ENCODE results near the gene IMMP1L.
"Not testable (repeated sequence)": the region's sequence is repeated elsewhere in the genome, so short reads cannot be mapped to it uniquely, and the experiment has no call there.

IMMP1L gene

GRCh38 chr11:31499576-31500178 lies 9.7 kb downstream of the IMMP1L start:
- TF ChIP-seq, protein P1, sequence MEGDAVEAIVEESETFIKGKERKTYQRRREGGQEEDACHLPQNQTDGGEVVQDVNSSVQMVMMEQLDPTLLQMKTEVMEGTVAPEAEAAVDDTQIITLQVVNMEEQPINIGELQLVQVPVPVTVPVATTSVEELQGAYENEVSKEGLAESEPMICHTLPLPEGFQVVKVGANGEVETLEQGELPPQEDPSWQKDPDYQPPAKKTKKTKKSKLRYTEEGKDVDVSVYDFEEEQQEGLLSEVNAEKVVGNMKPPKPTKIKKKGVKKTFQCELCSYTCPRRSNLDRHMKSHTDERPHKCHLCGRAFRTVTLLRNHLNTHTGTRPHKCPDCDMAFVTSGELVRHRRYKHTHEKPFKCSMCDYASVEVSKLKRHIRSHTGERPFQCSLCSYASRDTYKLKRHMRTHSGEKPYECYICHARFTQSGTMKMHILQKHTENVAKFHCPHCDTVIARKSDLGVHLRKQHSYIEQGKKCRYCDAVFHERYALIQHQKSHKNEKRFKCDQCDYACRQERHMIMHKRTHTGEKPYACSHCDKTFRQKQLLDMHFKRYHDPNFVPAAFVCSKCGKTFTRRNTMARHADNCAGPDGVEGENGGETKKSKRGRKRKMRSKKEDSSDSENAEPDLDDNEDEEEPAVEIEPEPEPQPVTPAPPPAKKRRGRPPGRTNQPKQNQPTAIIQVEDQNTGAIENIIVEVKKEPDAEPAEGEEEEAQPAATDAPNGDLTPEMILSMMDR (IDR thresholded peaks at IDR 0.05; ENCODE audit: insufficient read depth, low read depth, low read length, missing control alignments) = no peak
- no peak overlapping the region for H3K4me3 ChIP-seq (ENCODE audit: low read depth, low read length)
- DNase-seq (ENCODE audit: low read depth) = no peak

DNA sequence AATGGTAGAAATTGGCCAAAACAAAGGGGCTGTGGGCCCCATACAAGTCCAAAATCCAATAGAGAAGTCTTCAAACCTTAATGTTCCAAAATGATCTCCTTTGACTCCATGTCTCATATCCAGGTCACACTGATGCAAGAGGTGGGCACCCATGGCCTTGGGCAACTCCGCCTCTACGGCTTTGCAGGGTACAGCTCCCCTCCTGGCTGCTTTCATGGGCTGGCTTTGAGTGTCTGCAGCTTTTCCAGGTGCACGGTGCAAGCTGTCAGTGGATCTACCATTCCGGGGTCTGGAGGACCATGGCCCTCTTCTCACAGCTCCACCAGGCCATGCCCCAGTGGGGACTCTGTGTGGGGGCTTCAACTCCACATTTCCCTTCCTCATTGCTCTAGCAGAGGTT lies 15.7 kb downstream of the IMMP1L start:
- not testable (repeated sequence) for DNase-seq (ENCODE audit: low read depth); H3K4me3 ChIP-seq (ENCODE audit: low read depth, low read length)

- H3K4me3 ChIP-seq (ENCODE audit: low read depth, low read length) = no peak overlapping the region
- TF ChIP-seq, protein P1 (IDR thresholded peaks at IDR 0.05; ENCODE audit: insufficient read depth, low read depth, low read length, missing control alignments) = no peak
- DNase-seq (ENCODE audit: low read depth) = no peak
Measured at GRCh38 chr11:31493235-31493634, 16.2 kb downstream of the IMMP1L start.

DNA sequence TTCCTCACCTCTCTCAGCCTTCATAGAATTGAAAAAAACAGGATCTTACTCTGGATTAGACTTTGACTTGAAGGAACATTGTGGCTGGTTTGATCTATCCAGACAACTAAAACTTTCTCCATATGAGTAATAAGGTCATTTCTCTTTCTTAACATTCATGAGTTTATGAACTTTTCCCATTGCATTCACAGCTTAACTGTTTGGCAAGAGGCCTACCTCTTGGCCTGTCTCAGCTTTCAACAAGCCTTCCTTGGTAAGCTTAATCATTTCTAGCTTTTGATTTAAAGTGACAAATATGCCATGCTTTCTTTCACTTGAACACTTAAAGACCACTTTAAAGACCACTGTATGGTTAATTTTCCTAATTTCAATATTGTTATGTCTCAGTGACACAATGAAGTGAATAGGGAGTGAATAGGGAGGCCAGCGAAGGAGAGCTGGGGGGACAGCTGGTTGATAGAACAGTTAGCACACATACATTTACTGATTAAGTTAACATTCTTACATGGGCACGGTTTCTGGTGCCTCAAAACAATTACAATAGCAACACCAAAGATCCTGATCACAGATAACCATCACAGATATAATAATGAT lies 17.0 kb downstream of the IMMP1L start:
- TF ChIP-seq, protein P1 (IDR thresholded peaks at IDR 0.05; ENCODE audit: insufficient read depth, low read depth, low read length, missing control alignments) = no peak
- no peak overlapping the region for H3K4me3 ChIP-seq (ENCODE audit: low read depth, low read length)
- DNase-seq (ENCODE audit: low read depth) = no peak

- DNase-seq (ENCODE audit: low read depth) = peak; percentile 30
- H3K4me3 ChIP-seq (ENCODE audit: low read depth, low read length) = no peak overlapping the region
- TF ChIP-seq, protein P1 (IDR thresholded peaks at IDR 0.05; ENCODE audit: insufficient read depth, low read depth, low read length, missing control alignments) = peak; percentile 17
Measured at GRCh38 chr11:31487848-31488247, 21.6 kb downstream of the IMMP1L start.

- TF ChIP-seq, protein P1 (IDR thresholded peaks at IDR 0.05; ENCODE audit: insufficient read depth, low read depth, low read length, missing control alignments) = no peak
- DNase-seq (ENCODE audit: low read depth) = no peak
- H3K4me3 ChIP-seq (ENCODE audit: low read depth, low read length) = no peak overlapping the region
Measured at GRCh38 chr11:31484497-31484896, 24.9 kb downstream of the IMMP1L start.

- TF ChIP-seq, protein P1 (IDR thresholded peaks at IDR 0.05; ENCODE audit: insufficient read depth, low read depth, low read length, missing control alignments) = no peak
- no peak for DNase-seq (ENCODE audit: low read depth)
- no peak overlapping the region for H3K4me3 ChIP-seq (ENCODE audit: low read depth, low read length)
Measured at GRCh38 chr11:31480930-31481329, 28.5 kb downstream of the IMMP1L start.

Data from GM12865 (cell line).